ENCODE results near the gene ZNF792. TPM values are rescaled to one million over a fixed set of nuclear protein-coding genes. Genes with fewer than 3 reads are reported as not detected.
A peak's percentile ranks its signal among the peaks of the same experiment; 100 is the strongest.
"Not testable (repeated sequence)": the region's sequence is repeated elsewhere in the genome, so short reads cannot be mapped to it uniquely, and the experiment has no call there.

ZNF792 gene
- total RNA-seq, 1 donor = 3.0 TPM

GRCh38 chr19:34982275-34982674 lies 18.2 kb upstream of the ZNF792 start:
- H3K4me3 ChIP-seq (ENCODE audit: low read depth, low read length) = no peak overlapping the region
- DNase-seq (ENCODE audit: low read depth) = no peak
- TF ChIP-seq CTCF (IDR thresholded peaks at IDR 0.05; ENCODE audit: insufficient read depth, low read length) = no peak

- DNase-seq (ENCODE audit: low read depth) = no peak
- no peak for TF ChIP-seq CTCF (IDR thresholded peaks at IDR 0.05; ENCODE audit: insufficient read depth, low read length)
- H3K4me3 ChIP-seq (ENCODE audit: low read depth, low read length) = no peak overlapping the region
Observed at GRCh38 chr19:34979819-34980640, 16.0 kb upstream of the ZNF792 start.

- DNase-seq (ENCODE audit: low read depth) = no peak
- TF ChIP-seq CTCF (IDR thresholded peaks at IDR 0.05; ENCODE audit: insufficient read depth, low read length) = no peak
- H3K4me3 ChIP-seq (ENCODE audit: low read depth, low read length) = no peak overlapping the region
Observed at GRCh38 chr19:34976611-34977010, 12.6 kb upstream of the ZNF792 start.

GRCh38 chr19:34975056-34975455 lies 11.0 kb upstream of the ZNF792 start:
- DNase-seq (ENCODE audit: low read depth) = no peak
- TF ChIP-seq CTCF (IDR thresholded peaks at IDR 0.05; ENCODE audit: insufficient read depth, low read length) = no peak
- no peak overlapping the region for H3K4me3 ChIP-seq (ENCODE audit: low read depth, low read length)

GRCh38 chr19:34974646-34975045 lies 10.6 kb upstream of the ZNF792 start:
- TF ChIP-seq CTCF (IDR thresholded peaks at IDR 0.05; ENCODE audit: insufficient read depth, low read length) = no peak
- peak; percentile 52 for DNase-seq (ENCODE audit: low read depth)
- H3K4me3 ChIP-seq (ENCODE audit: low read depth, low read length) = no peak overlapping the region

GRCh38 chr19:34972163-34972705 lies 8.2 kb upstream of the ZNF792 start:
- no peak for TF ChIP-seq CTCF (IDR thresholded peaks at IDR 0.05; ENCODE audit: insufficient read depth, low read length)
- H3K4me3 ChIP-seq (ENCODE audit: low read depth, low read length) = no peak overlapping the region
- no peak for DNase-seq (ENCODE audit: low read depth)

GRCh38 chr19:34970185-34970780 lies 6.3 kb upstream of the ZNF792 start:
- not testable (repeated sequence) for DNase-seq (ENCODE audit: low read depth); H3K4me3 ChIP-seq (ENCODE audit: low read depth, low read length)

Measured in fibroblast of the aortic adventitia (primary cell).